Subcutaneous abdominal adipose tissue (tissue), 5 donors: Measurements from ENCODE around the gene WASF2.

Source experiments
- H3K27ac ChIP-seq: one replicate; pipeline ENCODE4 v1.7.0; 2013; ENCODE audit warnings: low read depth, mild to moderate bottlenecking, inconsistent platforms, low read length, moderate library complexity
- H3K27me3 ChIP-seq, 5 donors: one replicate each; pipeline ENCODE4 v1.7.0; 2013; ENCODE audit warnings: low read length in 5 of 5, inconsistent platforms in 1 of 5; ENCODE audit not compliant: control insufficient read depth in 5 of 5, insufficient read depth in 4 of 5
- H3K36me3 ChIP-seq, 5 donors: one replicate each; pipeline ENCODE4 v1.7.0; 2013; ENCODE audit warnings: low read length in 5 of 5; ENCODE audit not compliant: control insufficient read depth in 5 of 5, insufficient read depth in 5 of 5
- H3K4me1 ChIP-seq, 5 donors: one replicate each; pipeline ENCODE4 v1.7.0; 2013; ENCODE audit warnings: low read length in 5 of 5, mild to moderate bottlenecking in 3 of 5, moderate library complexity in 1 of 5; ENCODE audit not compliant: control insufficient read depth in 5 of 5, insufficient read depth in 5 of 5
- H3K4me3 ChIP-seq, 5 donors: one replicate each; pipeline ENCODE4 v1.7.0; 2013; ENCODE audit warnings: low read length in 5 of 5, low read depth in 1 of 5
- H3K9ac ChIP-seq, 5 donors: one replicate each; pipeline ENCODE4 v1.7.0; 2013; ENCODE audit warnings: low read length in 5 of 5, mild to moderate bottlenecking in 4 of 5, moderate library complexity in 3 of 5
- H3K9me3 ChIP-seq, 5 donors: one replicate each; pipeline ENCODE4 v1.7.0; 2013; ENCODE audit warnings: low read length in 5 of 5; ENCODE audit not compliant: control insufficient read depth in 5 of 5
- donor health status: healthy.
- donor health status: healthy.
- donor health status: healthy.
- donor health status: healthy.
- donor health status: healthy.

The WASF2 gene

GRCh38 chr1:27381969-27382762 lies 107.8 kb downstream of the WASF2 start:
- Histone ChIP-seq H3K4me1 (peaks cover 0 to 8% (median 0%) of the 10 kb centered on the region in 5 donors), H3K4me3 (no peak overlapping the region), H3K9me3 (no peaks in the 10 kb centered on the region), H3K9ac (no peak overlapping the region), H3K27ac (no peak overlapping the region), H3K27me3 (peaks cover 0 to 9% (median 0%) of the 10 kb centered on the region in 5 donors), H3K36me3 (no peaks in the 10 kb centered on the region)

DNA sequence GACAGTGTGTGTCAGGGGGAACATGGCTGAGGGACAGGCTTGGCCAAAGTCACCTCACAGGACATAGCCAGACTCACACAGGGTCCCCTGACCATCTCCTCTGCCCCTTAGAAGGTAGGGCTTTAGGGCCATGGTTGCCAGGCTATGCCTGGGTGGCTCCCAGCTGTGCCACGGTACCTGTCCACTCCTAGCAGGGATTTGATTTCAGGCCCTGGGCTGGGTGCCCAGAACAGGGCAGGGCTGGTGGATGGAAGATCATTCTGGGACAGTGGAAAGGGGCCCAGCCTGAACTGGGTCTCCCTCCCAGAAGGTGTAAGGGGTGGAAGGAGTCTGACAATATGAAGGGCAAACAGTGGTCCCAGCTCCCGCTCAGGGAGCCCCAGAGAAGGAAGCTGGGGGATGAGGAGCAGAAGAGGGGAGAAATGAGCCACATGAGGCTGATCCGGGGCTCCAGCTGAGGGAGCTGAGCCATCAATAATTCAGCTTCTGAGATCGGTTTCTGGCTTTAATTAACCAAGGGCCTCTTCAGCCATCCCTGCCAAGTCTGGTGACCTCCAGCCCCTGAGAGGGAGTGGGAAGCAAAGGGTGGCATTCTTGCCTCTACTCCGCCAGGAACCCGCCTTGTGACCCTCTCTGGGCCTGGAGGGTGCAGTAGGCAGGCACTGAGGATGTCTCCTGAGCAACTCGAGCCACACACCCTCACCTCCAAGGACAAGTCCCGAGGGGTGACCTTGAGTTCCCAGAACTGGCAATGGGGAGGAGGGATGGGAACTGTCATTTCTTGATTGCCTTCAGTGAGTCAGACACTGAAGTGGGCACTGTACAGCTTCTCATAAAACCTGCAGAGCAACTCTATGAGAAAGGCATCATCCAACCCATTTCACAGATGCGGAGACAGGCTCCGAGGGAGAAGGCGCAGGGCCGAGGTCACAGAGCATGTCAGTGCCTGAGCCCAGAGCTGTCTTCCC lies 108.9 kb downstream of the WASF2 start:
- H3K36me3 ChIP-seq: no peaks in the 10 kb centered on the region
- H3K4me3 ChIP-seq: no peak overlapping the region
- H3K9ac ChIP-seq: peak overlapping the region in 1 of 5 donors; percentile 16
- peaks cover 0 to 14% (median 0%) of the 10 kb centered on the region in 5 donors for H3K4me1 ChIP-seq
- no peak overlapping the region for H3K27ac ChIP-seq
- H3K27me3 ChIP-seq: peaks cover 0 to 9% (median 0%) of the 10 kb centered on the region in 5 donors
- no peaks in the 10 kb centered on the region for H3K9me3 ChIP-seq

DNA sequence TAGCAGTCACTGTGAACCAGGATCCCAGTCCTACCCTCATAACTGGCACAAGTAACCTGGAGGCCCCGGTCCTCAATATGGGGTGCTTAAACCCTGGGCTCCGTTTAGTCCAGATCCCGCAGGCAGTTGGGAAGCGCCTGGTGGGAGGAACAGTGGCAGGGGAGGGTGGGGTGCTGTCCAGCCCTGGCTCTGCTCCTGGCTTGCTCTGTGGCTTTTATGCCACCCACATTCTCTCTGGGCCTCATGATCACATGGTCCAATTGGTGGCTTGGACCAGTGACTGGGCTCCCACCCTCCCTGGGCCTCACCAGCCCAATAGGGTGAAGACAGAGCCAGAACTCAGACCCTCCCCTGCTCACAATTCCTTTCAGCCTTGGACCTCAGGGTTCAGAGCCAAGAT lies 109.7 kb downstream of the WASF2 start:
- H3K9ac ChIP-seq: no peak overlapping the region
- H3K4me1 ChIP-seq: peaks cover 0 to 22% (median 2%) of the 10 kb centered on the region in 5 donors
- H3K4me3 ChIP-seq: no peak overlapping the region
- no peaks in the 10 kb centered on the region for H3K9me3 ChIP-seq
- peaks cover 0 to 9% (median 0%) of the 10 kb centered on the region in 5 donors for H3K27me3 ChIP-seq
- no peak overlapping the region for H3K27ac ChIP-seq
- no peaks in the 10 kb centered on the region for H3K36me3 ChIP-seq

GRCh38 chr1:27379564-27380122 lies 110.3 kb downstream of the WASF2 start:
- Histone ChIP-seq H3K4me1 (peaks cover 0 to 27% (median 2%) of the 10 kb centered on the region in 5 donors), H3K4me3 (no peak overlapping the region), H3K9me3 (no peaks in the 10 kb centered on the region), H3K36me3 (no peaks in the 10 kb centered on the region), H3K27me3 (peaks cover 0 to 9% (median 0%) of the 10 kb centered on the region in 5 donors), H3K27ac (no peak overlapping the region), H3K9ac (peak overlapping the region in 1 of 5 donors; percentile 55)

- Histone ChIP-seq H3K27ac (no peak overlapping the region), H3K36me3 (no peaks in the 10 kb centered on the region), H3K4me3 (no peak overlapping the region), H3K9ac (no peak overlapping the region), H3K9me3 (no peaks in the 10 kb centered on the region), H3K4me1 (peaks cover 0 to 43% (median 4%) of the 10 kb centered on the region in 5 donors), H3K27me3 (peaks cover 0 to 9% (median 0%) of the 10 kb centered on the region in 5 donors)
Observed at GRCh38 chr1:27377760-27378495, 112.0 kb downstream of the WASF2 start.

- Histone ChIP-seq H3K9ac (no peak within 1 kb of the TSS), H3K4me3 (no peak within 1 kb of the TSS), H3K27ac (no peak within 1 kb of the TSS), H3K4me1 (peaks cover 0 to 43% (median 4%) of the 10 kb centered on the region in 5 donors), H3K9me3 (no peaks in the 10 kb centered on the region), H3K27me3 (no peaks in the 10 kb centered on the region), H3K36me3 (no peaks in the 10 kb centered on the region)
Observed at GRCh38 chr1:27374362-27375086, 115.4 kb downstream of the WASF2 start, which contains the start of gene FCN3. TSS of gene FCN3 (minus strand) at chr1:27374824. CDS start at chr1:27374818, 6 bp downstream.

- H3K36me3 ChIP-seq: no peaks in the 10 kb centered on the region
- no peak overlapping the region for H3K9ac ChIP-seq
- H3K4me1 ChIP-seq: peaks cover 2 to 50% (median 8%) of the 10 kb centered on the region in 5 donors
- no peaks in the 10 kb centered on the region for H3K9me3 ChIP-seq
- no peak overlapping the region for H3K4me3 ChIP-seq
- H3K27ac ChIP-seq: no peak overlapping the region
- no peaks in the 10 kb centered on the region for H3K27me3 ChIP-seq
Observed at GRCh38 chr1:27372808-27373690, 116.9 kb downstream of the WASF2 start.

DNA sequence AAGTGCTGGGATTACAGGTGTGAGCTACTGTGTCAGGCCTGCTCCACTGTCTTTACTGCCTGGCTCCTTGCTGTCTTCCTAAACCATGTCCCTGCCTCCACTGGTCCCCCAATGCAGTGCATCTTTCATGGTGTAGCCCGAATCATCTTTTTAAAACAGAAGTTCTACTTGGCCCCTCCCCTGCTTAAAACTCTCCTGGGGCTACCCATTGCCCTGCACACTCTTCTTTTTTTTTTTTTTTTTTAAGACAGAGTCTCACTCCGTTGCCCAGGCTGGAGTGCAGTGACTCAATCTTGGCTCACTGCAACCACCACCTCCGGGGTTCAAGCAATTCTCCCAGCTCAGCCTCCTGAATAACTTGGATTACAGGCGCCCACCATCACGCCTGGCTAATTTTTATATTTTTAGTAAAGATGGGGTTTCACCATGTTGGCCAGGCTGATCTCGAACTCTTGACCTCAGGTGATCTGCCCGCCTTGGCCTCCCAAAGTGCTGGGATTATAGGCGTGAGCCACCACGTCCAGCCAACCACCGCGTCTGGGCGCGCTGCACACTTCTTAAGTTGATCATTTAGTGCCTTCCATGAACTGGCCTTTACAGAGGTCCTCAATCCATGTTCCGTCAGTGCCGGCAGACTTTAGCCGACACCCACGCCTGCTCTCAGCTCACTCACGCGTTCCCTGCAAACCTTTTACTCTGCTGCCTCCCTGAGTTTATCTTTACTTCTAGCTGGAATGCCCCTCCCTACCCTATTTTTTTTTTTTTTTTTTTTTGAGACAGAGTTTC lies 117.8 kb downstream of the WASF2 start:
- Histone ChIP-seq H3K27ac (no peak overlapping the region), H3K4me1 (peaks cover 6 to 52% (median 16%) of the 10 kb centered on the region in 5 donors)

More for the DNA sequence above, 117.8 kb downstream of the WASF2 start:
- Histone ChIP-seq H3K27me3 (no peaks in the 10 kb centered on the region), H3K9ac (no peak overlapping the region), H3K9me3 (no peaks in the 10 kb centered on the region), H3K4me3 (no peak overlapping the region), H3K36me3 (no peaks in the 10 kb centered on the region)
